ENCODE results near the gene CDH7. TPM values are rescaled to one million over a fixed set of nuclear protein-coding genes. Genes with fewer than 3 reads are reported as not detected.

The CDH7 gene
- total RNA-seq = under 0.01 TPM in 1 of 2 replicates, not detected in the other

GRCh38 chr18:65750389-65751154 is at the start of gene CDH7:
Gene CDH7 (plus strand): TSS chr18:65751012. CDS start chr18:65762843, 11,831 bp downstream.
- no peak within 1 kb of the TSS for H3K4me3 ChIP-seq (ENCODE audit: low read depth, low read length)
- no peak for DNase-seq (ENCODE audit: low read depth)
- TF ChIP-seq CTCF (IDR thresholded peaks at IDR 0.05; ENCODE audit: insufficient read depth, low read depth, low read length) = no peak

- no peak for DNase-seq (ENCODE audit: low read depth)
- H3K4me3 ChIP-seq (ENCODE audit: low read depth, low read length) = no peak overlapping the region
- no peak for TF ChIP-seq CTCF (IDR thresholded peaks at IDR 0.05; ENCODE audit: insufficient read depth, low read depth, low read length)
These were observed 46.8 kb upstream of the CDH7 start for GRCh38 chr18:65704046-65704445.

GRCh38 chr18:65706646-65707045 is 44.2 kb upstream of the CDH7 start:
- no peak for DNase-seq (ENCODE audit: low read depth)
- TF ChIP-seq CTCF (IDR thresholded peaks at IDR 0.05; ENCODE audit: insufficient read depth, low read depth, low read length) = no peak
- H3K4me3 ChIP-seq (ENCODE audit: low read depth, low read length) = no peak overlapping the region

- DNase-seq (ENCODE audit: low read depth) = no peak
- no peak for TF ChIP-seq CTCF (IDR thresholded peaks at IDR 0.05; ENCODE audit: insufficient read depth, low read depth, low read length)
- H3K4me3 ChIP-seq (ENCODE audit: low read depth, low read length) = no peak overlapping the region
These were observed 39.3 kb upstream of the CDH7 start for GRCh38 chr18:65711493-65711892.

- DNase-seq (ENCODE audit: low read depth) = no peak
- TF ChIP-seq CTCF (IDR thresholded peaks at IDR 0.05; ENCODE audit: insufficient read depth, low read depth, low read length) = no peak
- H3K4me3 ChIP-seq (ENCODE audit: low read depth, low read length) = no peak overlapping the region
These were observed 29.2 kb upstream of the CDH7 start for GRCh38 chr18:65721619-65722018.

- no peak for DNase-seq (ENCODE audit: low read depth)
- TF ChIP-seq CTCF (IDR thresholded peaks at IDR 0.05; ENCODE audit: insufficient read depth, low read depth, low read length) = no peak
- H3K4me3 ChIP-seq (ENCODE audit: low read depth, low read length) = no peak overlapping the region
These were observed 25.4 kb upstream of the CDH7 start for GRCh38 chr18:65725251-65726050.
